Kidney (tissue), 14 donors: Measurements from ENCODE around the gene TAGAP. TPM values are rescaled to one million over a fixed set of nuclear protein-coding genes. Genes with fewer than 3 reads are reported as not detected.

Experiments
- DNase-seq, 5 donors: peaks; one replicate each; pipeline ENCODE4 v3.0.0-alpha.2; 2013 to 2020
- FAIRE-seq: peaks from 2 replicates; lab custom pipeline; 2012; peaks lifted over from hg19 to GRCh38; lab: Jason Lieb, UNC
- H3K27ac ChIP-seq, 2 donors: one replicate each; pipeline ENCODE4 v1.7.0; 2013; ENCODE audit warnings: low read depth in 2 of 2, low read length in 2 of 2, inconsistent platforms in 1 of 2
- H3K27me3 ChIP-seq: one replicate; pipeline ENCODE4 v1.7.1; 2013; ENCODE audit warnings: low read length, inconsistent platforms; ENCODE audit not compliant: control insufficient read depth, insufficient read depth
- H3K36me3 ChIP-seq, 3 donors: one replicate each; pipeline versions ENCODE4 v1.7.0 to v1.7.1; 2013; ENCODE audit warnings: low read length in 3 of 3, control low read depth in 1 of 3, inconsistent platforms in 1 of 3; ENCODE audit not compliant: insufficient read depth in 3 of 3, control insufficient read depth in 2 of 3
- H3K4me1 ChIP-seq, 3 donors: one replicate each; pipeline versions ENCODE4 v1.7.0 to v1.7.1; 2013; ENCODE audit warnings: low read length in 3 of 3, inconsistent platforms in 1 of 3, low read depth in 1 of 3; ENCODE audit not compliant: control insufficient read depth in 2 of 3, insufficient read depth in 2 of 3
- H3K4me3 ChIP-seq, 3 donors: one replicate each; pipeline versions ENCODE4 v1.7.0 to v1.8.1; 2013; ENCODE audit warnings: low read length in 3 of 3, control low read depth in 1 of 3, inconsistent platforms in 1 of 3
- H3K9ac ChIP-seq, 3 donors: one replicate each; pipeline versions ENCODE4 v1.7.0 to v1.7.1; 2013; ENCODE audit warnings: low read length in 3 of 3, control low read depth in 1 of 3, inconsistent platforms in 1 of 3
- H3K9me3 ChIP-seq, 3 donors: one replicate each; pipeline versions ENCODE4 v1.7.0 to v1.7.1; 2013; ENCODE audit warnings: low read length in 3 of 3, control low read depth in 1 of 3, inconsistent platforms in 1 of 3; ENCODE audit not compliant: control insufficient read depth in 2 of 3, insufficient read depth in 1 of 3
- intact Hi-C: fragments of 100-400 bp; cut with DNase I; formaldehyde crosslinking; loops from one replicate; pipeline ENCODE4 v1.11.1; 2022
- polyA plus RNA-seq: library from polyadenylated mRNA; stranded (reverse); fragments of 350-450 nt; fragmentation: Illumina TruSeq; extraction: RNeasy Lipid Tissue Mini Kit (QIAGEN cat#74804); gene quantifications from one replicate; pipeline ENCODE4 v1.2.3, GENCODE V29; 2014; ENCODE audit warnings: low read depth, low replicate concordance; ENCODE audit not compliant: insufficient read depth
- total RNA-seq: library from RNA; stranded (reverse); fragmentation: NEBNext Ultra II Directional; extraction: Animal tissue kit (Norgen Biotek cat#: 25700); gene quantifications from one replicate; pipeline ENCODE4 v1.2.1, GENCODE V29; 2021
- TF ChIP-seq, protein P1 (sequence below): IDR thresholded peaks from 3 replicates; pipeline ENCODE4 v1.5.1; 2012; ENCODE audit warnings: mild to moderate bottlenecking, moderate library complexity, borderline replicate concordance; ENCODE audit not compliant: insufficient read depth; ENCODE audit errors: extremely low read depth
- donor health status: control.
- donor health status: control.
- donor health status: control.
- donor health status: control.
- donor health status: control.
- donor health status: DM: yes; HTN: yes; CAD: no.
- donor health status: Normal renal cell carcinoma (clear cell type).

The TAGAP gene
- total and polyA plus RNA-seq, 2 donors from 2014 or later: 0.45 to 8.8 TPM

DNA sequence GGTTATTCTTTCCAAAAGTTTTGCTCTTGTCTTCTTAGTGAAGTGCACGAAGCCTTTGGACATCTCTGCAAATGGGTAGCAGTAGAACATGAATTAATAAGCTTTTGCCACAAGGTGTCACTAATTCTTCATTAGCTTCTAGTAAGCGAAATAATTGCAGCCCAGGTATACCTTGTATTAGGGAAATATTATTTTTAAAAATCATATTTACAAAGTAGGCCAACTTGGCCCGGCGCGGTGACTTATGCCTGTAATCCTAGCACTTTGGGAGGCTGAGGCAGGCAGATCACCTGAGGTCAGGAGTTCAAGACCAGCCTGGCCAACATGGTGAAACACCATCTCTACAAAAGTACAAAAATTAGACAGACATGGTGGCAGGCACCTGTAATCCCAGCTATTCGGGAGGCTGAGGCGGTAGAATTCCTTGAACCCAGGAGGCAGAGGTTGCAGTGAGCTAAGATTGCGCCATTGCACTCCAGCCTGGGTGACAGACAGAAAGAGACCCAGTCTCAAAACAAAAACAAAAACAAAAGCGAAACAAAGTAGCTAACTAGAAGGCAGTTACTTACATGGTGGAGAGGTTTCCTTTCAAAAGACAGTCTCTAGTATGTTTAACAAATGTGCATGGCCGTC lies 36.0 kb downstream of the TAGAP start:
- FAIRE-seq: no peak
- intact Hi-C loops: loop anchor here (10.0 kb wide), 1 partner anchor 126 kb away; no protein-coding TSS in a partner anchor

DNA sequence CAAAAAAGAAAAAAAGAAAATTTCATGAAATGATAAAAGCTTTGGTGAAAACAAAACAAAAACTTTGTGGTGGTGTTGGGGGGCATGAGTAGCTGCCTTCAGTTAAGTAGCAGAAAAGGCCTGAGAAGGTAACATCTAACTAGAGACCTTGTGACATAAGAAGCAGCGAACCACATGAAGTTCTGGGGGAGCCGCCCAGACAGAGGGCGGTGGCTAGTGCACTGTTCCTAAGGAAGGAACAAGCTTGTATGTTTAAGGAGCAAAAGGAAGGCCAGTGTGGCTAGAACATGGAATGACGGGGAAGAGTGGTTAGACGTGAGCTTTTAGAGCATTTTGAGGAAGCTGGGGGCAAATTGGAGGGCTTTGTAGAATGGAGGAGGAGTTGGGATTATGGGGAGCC lies 37.3 kb downstream of the TAGAP start:
- no peaks in the 10 kb centered on the region for H3K27me3 ChIP-seq
- H3K4me3 ChIP-seq: no peak overlapping the region
- FAIRE-seq (no peak), DNase-seq (no peak)
- H3K9ac ChIP-seq: no peak overlapping the region
- H3K36me3 ChIP-seq: no peaks in the 10 kb centered on the region
- no peaks in the 10 kb centered on the region for H3K4me1 ChIP-seq
- intact Hi-C loops: loop anchor here (10.0 kb wide), 1 partner anchor 127 kb away; no protein-coding TSS in a partner anchor
- TF ChIP-seq, protein P1, sequence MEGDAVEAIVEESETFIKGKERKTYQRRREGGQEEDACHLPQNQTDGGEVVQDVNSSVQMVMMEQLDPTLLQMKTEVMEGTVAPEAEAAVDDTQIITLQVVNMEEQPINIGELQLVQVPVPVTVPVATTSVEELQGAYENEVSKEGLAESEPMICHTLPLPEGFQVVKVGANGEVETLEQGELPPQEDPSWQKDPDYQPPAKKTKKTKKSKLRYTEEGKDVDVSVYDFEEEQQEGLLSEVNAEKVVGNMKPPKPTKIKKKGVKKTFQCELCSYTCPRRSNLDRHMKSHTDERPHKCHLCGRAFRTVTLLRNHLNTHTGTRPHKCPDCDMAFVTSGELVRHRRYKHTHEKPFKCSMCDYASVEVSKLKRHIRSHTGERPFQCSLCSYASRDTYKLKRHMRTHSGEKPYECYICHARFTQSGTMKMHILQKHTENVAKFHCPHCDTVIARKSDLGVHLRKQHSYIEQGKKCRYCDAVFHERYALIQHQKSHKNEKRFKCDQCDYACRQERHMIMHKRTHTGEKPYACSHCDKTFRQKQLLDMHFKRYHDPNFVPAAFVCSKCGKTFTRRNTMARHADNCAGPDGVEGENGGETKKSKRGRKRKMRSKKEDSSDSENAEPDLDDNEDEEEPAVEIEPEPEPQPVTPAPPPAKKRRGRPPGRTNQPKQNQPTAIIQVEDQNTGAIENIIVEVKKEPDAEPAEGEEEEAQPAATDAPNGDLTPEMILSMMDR: no peak
- no peak overlapping the region for H3K27ac ChIP-seq
- no peaks in the 10 kb centered on the region for H3K9me3 ChIP-seq

More for the DNA sequence above, 36.0 kb downstream of the TAGAP start:
- TF ChIP-seq, protein P1: peak; percentile 47
- H3K27ac ChIP-seq: no peak overlapping the region
- no peak overlapping the region for H3K9ac ChIP-seq
- no peaks in the 10 kb centered on the region for H3K4me1 ChIP-seq
- peak in 2 of 5 donors; percentile 40 to 54 for DNase-seq
- H3K27me3 ChIP-seq: no peaks in the 10 kb centered on the region
- no peaks in the 10 kb centered on the region for H3K9me3 ChIP-seq
- H3K36me3 ChIP-seq: no peaks in the 10 kb centered on the region
- no peak overlapping the region for H3K4me3 ChIP-seq

DNA sequence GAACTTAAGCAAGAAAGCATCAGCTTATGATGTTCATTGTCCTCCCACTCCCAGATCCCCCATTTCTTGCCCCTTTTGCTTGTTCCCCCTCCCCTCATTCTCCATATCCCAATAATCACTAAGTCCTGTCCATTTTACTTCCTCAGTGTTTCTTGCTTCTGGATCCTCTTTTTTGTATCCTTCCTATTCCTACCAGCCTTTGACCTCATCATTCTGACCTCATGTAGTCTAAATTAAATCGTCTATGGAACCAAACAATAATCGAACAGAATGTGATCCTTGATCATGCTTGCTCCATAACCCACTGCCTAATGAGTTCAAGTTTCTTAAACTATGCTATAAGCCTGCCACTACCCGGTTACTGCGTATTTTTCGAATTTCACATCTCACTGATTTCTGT lies 39.4 kb downstream of the TAGAP start:
- no peak for FAIRE-seq
- no peak overlapping the region for H3K4me3 ChIP-seq
- TF ChIP-seq, protein P1: no peak

More for the DNA sequence above, 39.4 kb downstream of the TAGAP start:
- Histone ChIP-seq H3K27me3 (no peaks in the 10 kb centered on the region), H3K36me3 (no peaks in the 10 kb centered on the region), H3K9ac (no peak overlapping the region), H3K9me3 (no peaks in the 10 kb centered on the region), H3K27ac (no peak overlapping the region), H3K4me1 (no peaks in the 10 kb centered on the region)
- DNase-seq: no peak
- intact Hi-C loops: loop anchor here (10.0 kb wide), 1 partner anchor 129 kb away; no protein-coding TSS in a partner anchor
